SU-DHL-6 (cell line): Measurements from ENCODE around the gene NRN1L.

Experiments
- CTCF ChIP-seq: fragments of 200-600 bp; sonication (generic); IDR thresholded peaks from one replicate; pipeline ENCODE4 v1.5.1; 2017; ENCODE audit warnings: antibody characterized with exemption, mild to moderate bottlenecking, low read length, moderate library complexity; ENCODE audit not compliant: insufficient read depth, poor library complexity, severe bottlenecking
- EZH2phosphoT487 ChIP-seq: fragments of 200-600 bp; sonication (generic), shearing (Covaris generic); conservative IDR thresholded peaks from 2 replicates; pipeline ENCODE4 v1.6.1; 2018; ENCODE audit warnings: mild to moderate bottlenecking, antibody characterized with exemption, low read length, moderate library complexity, mixed read lengths

- peak; percentile 52 for TF ChIP-seq CTCF
- no peak for TF ChIP-seq EZH2phosphoT487
Measured at GRCh38 chr16:67841816-67842508, 42.7 kb upstream of the NRN1L start, which contains the start of gene THAP11.
